ENCODE data around the gene KRTAP5-8. TPM values are rescaled to one million over a fixed set of nuclear protein-coding genes. Genes with fewer than 3 reads are reported as not detected.
"Not testable (repeated sequence)": the region's sequence is repeated elsewhere in the genome, so short reads cannot be mapped to it uniquely, and the experiment has no call there.

KRTAP5-8 gene
- total RNA-seq, 1 donor from 2014 or later = not detected

DNA sequence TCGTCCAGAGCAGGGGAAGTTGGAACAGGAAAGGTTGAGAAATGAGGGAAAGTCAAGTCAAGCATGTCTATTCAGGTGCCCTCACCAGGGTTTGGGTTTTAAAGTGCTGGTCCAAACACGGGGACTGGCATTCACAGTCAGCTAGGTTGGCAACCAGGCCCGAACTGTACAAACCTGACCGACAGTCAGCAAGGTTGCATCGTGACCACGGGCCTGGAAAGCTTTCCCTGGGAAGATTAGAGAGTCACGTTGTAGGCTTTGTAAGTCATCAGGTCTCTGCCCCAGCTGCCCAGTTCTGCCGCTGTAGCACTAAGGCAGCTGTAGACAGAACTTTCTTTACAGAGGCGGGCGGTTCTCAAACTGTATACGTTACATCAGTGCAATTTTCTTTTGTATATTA, 35.0 kb downstream of the KRTAP5-8 start:
- DNase-seq (ENCODE audit: extremely low spot score in 2 of 2) = no peak
- intact Hi-C loops (cut with DNase I) = no loop called here
- H3K36me3 ChIP-seq = no peaks in the 10 kb centered on the region
- TF ChIP-seq, protein P1, sequence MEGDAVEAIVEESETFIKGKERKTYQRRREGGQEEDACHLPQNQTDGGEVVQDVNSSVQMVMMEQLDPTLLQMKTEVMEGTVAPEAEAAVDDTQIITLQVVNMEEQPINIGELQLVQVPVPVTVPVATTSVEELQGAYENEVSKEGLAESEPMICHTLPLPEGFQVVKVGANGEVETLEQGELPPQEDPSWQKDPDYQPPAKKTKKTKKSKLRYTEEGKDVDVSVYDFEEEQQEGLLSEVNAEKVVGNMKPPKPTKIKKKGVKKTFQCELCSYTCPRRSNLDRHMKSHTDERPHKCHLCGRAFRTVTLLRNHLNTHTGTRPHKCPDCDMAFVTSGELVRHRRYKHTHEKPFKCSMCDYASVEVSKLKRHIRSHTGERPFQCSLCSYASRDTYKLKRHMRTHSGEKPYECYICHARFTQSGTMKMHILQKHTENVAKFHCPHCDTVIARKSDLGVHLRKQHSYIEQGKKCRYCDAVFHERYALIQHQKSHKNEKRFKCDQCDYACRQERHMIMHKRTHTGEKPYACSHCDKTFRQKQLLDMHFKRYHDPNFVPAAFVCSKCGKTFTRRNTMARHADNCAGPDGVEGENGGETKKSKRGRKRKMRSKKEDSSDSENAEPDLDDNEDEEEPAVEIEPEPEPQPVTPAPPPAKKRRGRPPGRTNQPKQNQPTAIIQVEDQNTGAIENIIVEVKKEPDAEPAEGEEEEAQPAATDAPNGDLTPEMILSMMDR (IDR thresholded peaks at IDR 0.05) = no peak
- TF ChIP-seq POLR2AphosphoS5 (IDR thresholded peaks at IDR 0.05; ENCODE audit: insufficient read depth in 1 of 2, low read depth in 1 of 2) (no peak), POLR2A (IDR thresholded peaks at IDR 0.05) (no peak)
- no peak overlapping the region for H3K4me3 ChIP-seq
- no peaks in the 10 kb centered on the region for H3K4me1 ChIP-seq
- no peak overlapping the region for H3K27ac ChIP-seq
- no peaks in the 10 kb centered on the region for H3K9me3 ChIP-seq
- no peaks in the 10 kb centered on the region for H3K27me3 ChIP-seq

DNA sequence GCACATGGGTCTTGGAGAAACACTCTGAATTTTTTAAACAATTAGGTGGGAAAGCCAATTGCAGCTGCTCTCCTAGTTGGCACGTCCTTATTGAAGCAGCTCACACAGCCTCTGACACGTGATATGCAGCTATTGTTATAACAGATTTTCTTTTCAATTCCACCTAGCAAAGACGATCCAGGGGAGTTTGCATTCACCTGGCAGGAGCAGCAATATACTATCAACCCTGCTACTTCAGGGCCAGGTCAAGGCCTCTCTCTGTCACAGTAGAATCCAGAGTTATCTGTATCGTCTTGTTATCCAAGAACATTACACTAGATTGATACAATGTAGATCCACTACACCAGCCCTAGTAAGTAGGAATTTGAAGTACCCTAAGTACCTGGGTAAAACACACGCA, 36.6 kb downstream of the KRTAP5-8 start:
- DNase-seq (ENCODE audit: extremely low spot score in 2 of 2) = no peak
- Histone ChIP-seq H3K27me3 (no peaks in the 10 kb centered on the region), H3K4me3 (no peak overlapping the region), H3K36me3 (no peaks in the 10 kb centered on the region), H3K9me3 (no peaks in the 10 kb centered on the region), H3K4me1 (no peaks in the 10 kb centered on the region), H3K27ac (no peak overlapping the region)
- TF ChIP-seq POLR2A (IDR thresholded peaks at IDR 0.05) = no peak
- intact Hi-C loops (cut with DNase I) = no loop called here

DNA sequence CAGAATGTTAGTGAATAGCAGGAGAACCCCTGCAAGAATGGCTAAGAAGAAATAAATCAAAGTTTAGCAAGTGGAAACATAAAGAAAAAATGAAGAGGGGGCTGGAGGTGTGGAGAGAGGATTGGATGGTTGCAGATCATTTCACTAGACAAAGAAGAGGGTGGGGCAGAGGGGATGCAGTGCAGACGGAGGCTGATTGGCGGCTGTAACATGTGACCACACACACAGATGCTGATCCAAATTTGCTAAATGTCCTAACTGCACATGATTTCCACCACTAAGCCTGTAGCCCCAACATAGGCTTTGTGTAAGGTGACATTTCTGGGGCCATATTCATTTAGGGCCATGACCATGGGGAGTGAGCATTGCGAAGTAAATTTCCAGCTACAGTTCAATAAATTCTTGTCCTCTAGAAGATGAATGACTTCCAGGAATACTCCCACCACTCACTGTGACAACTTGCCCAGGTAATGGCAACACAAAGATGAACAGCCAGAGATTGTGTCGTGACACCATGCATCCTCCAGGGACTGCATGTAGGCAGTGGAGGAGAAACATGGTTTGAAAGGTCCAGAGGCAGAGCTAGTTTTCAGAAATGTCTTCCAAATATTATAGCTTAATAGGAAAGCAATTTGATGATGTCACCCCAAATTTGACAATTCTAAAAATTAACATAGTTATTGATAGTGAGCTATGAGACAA, 38.0 kb downstream of the KRTAP5-8 start:
- H3K4me3 ChIP-seq = no peak overlapping the region
- H3K9me3 ChIP-seq = no peaks in the 10 kb centered on the region
- intact Hi-C loops (cut with DNase I) = no loop called here
- TF ChIP-seq POLR2AphosphoS5 (IDR thresholded peaks at IDR 0.05; ENCODE audit: insufficient read depth in 1 of 2, low read depth in 1 of 2) (no peak), POLR2A (IDR thresholded peaks at IDR 0.05) (no peak)
- TF ChIP-seq, protein P1 (IDR thresholded peaks at IDR 0.05) = no peak
- no peaks in the 10 kb centered on the region for H3K4me1 ChIP-seq
- no peak overlapping the region for H3K27ac ChIP-seq
- H3K36me3 ChIP-seq = no peaks in the 10 kb centered on the region
- H3K27me3 ChIP-seq = no peaks in the 10 kb centered on the region
- no peak for DNase-seq (ENCODE audit: extremely low spot score in 2 of 2)

DNA sequence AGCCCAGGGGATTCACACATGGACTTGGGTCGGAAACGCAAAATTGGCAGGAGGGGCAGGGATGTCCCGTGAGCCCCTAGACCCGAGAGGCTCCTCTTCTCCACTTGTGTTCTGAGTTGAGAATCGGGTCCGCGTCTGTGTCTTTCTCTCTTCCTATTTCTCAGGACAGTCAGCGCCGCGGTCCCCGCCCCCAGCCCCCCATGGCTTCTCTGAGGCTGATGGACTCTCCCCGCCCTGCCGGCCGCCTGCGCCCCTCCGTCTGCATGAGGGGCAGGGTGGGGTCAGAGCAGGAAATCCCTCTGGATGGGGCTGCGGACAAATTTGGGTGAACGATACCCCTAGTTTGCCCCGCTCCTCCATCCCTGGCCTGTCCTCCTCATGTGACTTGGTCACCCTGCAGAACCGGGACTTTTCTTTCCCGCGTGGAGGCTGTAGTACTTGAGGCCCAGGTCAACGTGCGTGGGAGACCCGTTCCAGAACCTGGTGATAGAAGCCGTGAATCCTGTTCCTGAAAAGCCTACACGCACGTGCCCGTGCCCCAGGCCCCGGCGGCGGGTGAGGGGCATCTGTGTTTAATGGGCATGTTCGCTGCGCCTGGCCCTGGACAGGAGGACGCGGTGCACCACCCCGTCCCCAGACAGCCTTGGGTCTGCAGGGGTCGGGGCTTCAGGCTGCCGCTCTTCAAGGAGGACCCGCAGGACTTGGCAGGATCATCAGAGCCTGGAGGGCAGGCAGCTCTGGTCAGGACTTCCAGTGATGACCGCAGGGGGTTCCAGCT, 39.1 kb downstream of the KRTAP5-8 start:
- H3K4me3 ChIP-seq; H3K27ac ChIP-seq; H3K9me3 ChIP-seq; H3K36me3 ChIP-seq; H3K27me3 ChIP-seq; intact Hi-C loops (cut with DNase I); H3K4me1 ChIP-seq; DNase-seq (ENCODE audit: extremely low spot score in 2 of 2): not testable (repeated sequence)

DNA sequence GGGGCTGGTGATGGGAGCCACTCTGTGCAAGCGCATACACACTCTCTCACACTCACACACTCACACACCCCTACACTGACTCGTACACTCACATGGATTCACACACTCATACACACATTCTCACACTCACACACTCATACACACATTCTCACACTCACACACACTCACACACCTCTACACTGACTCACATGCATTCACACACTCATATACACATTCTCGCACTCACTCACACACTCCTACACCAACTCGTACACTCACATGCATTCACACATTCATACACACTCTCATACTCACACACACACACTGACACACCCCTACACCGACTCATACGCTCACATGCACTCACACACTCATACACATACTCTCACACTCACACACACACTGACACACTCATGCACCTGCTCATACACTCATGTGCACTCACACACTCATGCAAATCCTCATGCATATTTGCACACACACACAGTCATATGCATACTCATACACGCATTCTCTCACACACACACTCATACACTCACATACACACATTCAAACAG, 39.7 kb downstream of the KRTAP5-8 start:
- no peak for DNase-seq (ENCODE audit: extremely low spot score in 2 of 2)
- TF ChIP-seq POLR2AphosphoS5 (IDR thresholded peaks at IDR 0.05; ENCODE audit: insufficient read depth in 1 of 2, low read depth in 1 of 2) = no peak
- no peak for TF ChIP-seq POLR2A (IDR thresholded peaks at IDR 0.05)
- TF ChIP-seq, protein P1 (IDR thresholded peaks at IDR 0.05) = no peak
- no peaks in the 10 kb centered on the region for H3K9me3 ChIP-seq

DNA sequence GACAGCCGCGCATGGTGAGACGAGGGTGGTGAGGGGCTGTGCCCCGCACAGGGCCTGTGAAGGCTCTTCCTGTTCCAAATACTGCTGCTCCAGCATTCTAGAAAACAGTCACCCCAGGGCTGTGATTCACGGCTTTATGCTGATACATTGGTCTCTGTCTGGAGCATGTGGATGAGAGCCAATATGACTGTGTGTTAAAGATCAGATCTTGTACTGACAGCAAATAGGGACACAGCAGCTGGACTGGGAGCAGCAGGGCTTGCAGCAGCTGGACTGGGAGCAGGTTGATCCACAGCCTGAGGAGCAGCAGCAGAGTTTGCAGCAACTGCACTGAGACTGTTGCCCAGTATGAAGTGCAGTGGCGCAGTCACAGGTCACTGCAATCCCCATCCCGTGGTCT, 41.7 kb downstream of the KRTAP5-8 start:
- H3K27ac ChIP-seq; H3K9me3 ChIP-seq; H3K36me3 ChIP-seq; intact Hi-C loops (cut with DNase I); H3K27me3 ChIP-seq; H3K4me3 ChIP-seq; DNase-seq (ENCODE audit: extremely low spot score in 2 of 2); H3K4me1 ChIP-seq: not testable (repeated sequence)

More for the DNA sequence above, 39.7 kb downstream of the KRTAP5-8 start:
- Histone ChIP-seq H3K36me3 (no peaks in the 10 kb centered on the region), H3K4me3 (no peak overlapping the region), H3K4me1 (no peaks in the 10 kb centered on the region), H3K27ac (no peak overlapping the region), H3K27me3 (no peaks in the 10 kb centered on the region)
- intact Hi-C loops (cut with DNase I) = no loop called here
